ENCODE results near the gene PLAAT4. TPM values are rescaled to one million over a fixed set of nuclear protein-coding genes. Genes with fewer than 3 reads are reported as not detected.
"Not testable (repeated sequence)": the region's sequence is repeated elsewhere in the genome, so short reads cannot be mapped to it uniquely, and the experiment has no call there.

Gene PLAAT4
- polyA plus RNA-seq, 5 donors = 6.2 to 10.9 (median 7.7) TPM

DNA sequence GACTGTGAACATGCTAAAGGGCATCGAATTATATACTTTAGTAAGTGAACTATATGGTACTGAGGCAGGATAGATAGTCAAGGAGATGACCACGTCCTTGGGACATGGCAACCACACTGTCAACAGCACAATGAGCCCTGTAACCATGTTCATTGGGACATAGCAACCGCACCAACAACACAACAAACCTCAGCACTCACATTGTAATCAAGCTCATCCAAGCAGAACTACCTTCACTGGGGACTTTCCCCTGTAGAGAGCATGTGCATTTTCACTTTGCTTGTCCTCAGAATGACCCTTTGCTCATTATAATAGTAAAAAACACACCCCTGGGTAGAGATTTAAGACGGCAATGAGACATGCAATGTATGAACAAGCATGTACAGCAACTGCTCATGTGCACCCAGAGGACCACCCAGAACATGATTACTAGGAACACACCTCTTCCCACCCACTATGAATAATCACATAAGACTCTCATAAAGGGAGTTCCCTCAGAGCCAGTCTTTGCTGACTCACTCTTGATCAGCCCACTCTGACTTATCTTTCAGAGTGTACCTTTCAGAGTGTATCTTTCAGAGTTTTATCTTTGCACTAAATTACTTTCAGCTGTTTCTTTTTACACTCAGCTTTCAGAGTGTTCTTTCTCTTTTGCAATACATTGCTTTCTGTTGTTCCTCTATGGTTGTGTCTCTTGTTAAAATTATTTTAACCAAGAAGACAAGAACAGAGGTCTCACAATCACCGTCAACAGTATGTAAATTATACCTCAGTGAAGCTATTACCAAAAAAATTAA, 30.6 kb downstream of the PLAAT4 start:
- DNase-seq = peak in 1 of 2 donors; percentile 10

DNA sequence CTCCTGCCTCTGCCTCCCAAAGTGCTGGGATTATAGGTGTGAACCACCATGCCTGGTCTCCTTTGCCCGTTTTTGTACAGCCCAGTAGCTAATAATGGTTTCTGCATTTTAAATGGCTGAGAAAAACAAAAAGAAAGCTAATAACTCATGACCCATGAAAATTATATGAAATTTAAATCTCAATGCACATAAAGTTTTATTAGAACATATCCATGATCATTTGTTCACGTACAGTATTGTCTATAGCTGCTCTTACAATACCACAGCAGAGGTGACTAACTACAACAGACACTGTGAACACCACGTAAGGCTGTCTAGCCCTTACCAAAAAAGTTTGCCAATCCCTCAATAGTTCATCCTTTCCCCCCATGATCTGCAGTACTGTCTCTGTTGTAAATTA, 33.0 kb downstream of the PLAAT4 start:
- no peak for DNase-seq

DNA sequence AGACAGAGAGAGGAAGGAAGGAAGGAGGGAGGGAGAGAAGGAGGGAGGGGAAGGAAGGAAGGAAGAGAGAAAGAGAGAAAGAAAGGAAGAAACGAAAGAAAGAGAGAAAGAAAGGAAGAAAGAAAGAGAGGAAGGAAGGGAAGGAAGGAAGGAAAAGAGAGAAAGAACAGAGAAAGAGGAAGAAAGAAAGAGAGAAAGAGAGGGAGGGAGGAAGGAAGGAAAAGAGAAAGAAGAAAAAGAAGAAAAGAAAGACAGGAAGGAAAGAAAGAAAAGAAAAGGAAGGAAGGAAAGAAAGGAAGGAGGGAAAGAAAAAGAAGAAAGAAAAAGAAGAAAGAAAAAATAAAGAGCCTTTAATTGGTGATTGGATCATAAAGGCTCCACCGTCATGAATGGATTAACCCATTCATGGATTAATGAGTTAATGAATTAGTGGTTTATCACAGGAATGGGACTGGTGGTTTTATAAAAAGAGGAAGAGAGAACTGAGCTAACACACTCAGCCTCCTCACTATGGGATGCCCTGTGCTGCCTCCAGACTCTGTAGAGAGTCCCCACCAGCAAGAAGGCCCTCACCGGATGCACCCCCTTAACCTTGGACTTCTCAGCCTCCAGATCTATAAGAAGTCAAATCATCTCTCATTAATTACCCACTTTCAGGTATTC, 35.5 kb downstream of the PLAAT4 start:
- no peak for DNase-seq

DNA sequence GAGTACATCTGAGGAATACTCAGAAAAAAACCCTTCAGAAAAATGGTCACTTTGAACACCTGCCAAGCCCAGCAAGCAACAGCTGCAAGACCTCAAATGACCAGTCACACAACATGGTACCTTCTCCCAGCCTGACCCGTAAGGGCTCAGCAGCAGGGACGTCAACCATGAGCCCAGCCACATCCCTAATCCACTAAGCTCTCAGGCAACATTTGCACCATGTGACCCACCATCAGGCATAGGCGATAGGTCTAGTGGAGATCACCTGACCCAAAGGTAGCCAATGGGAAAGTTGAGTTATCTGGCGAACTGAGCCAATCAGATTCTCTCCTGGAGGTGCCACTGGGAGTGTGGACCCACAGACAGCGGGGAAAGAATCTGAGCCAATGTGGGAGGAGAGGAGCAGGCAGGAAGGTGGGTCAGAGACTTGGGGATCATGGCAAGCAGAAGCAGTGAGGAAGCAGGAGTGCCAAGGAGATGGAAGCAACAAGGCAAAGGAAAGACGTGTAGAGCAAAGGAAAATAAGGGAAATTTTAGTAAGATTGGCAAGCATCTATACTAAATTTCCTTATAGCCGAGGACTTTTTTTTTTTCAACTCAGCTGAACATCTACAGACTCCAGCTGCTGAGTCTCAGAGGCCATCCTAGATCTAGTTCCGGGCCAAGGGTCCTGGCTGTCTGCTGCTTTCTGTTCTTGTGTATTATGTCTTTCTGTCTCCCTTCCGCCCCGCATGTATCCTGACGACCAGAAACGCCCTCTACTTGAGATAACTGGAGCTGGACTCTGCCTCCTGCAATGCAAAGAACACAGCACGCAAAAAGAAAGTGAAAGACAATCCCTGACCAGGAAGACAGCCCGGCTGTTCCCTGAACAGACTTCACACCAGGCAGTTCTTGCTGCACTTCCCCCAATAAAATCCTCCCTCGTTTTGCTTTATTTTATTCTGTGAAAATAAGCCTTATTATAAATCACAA, 37.6 kb downstream of the PLAAT4 start:
- DNase-seq = peak; percentile 77 to 83

DNA sequence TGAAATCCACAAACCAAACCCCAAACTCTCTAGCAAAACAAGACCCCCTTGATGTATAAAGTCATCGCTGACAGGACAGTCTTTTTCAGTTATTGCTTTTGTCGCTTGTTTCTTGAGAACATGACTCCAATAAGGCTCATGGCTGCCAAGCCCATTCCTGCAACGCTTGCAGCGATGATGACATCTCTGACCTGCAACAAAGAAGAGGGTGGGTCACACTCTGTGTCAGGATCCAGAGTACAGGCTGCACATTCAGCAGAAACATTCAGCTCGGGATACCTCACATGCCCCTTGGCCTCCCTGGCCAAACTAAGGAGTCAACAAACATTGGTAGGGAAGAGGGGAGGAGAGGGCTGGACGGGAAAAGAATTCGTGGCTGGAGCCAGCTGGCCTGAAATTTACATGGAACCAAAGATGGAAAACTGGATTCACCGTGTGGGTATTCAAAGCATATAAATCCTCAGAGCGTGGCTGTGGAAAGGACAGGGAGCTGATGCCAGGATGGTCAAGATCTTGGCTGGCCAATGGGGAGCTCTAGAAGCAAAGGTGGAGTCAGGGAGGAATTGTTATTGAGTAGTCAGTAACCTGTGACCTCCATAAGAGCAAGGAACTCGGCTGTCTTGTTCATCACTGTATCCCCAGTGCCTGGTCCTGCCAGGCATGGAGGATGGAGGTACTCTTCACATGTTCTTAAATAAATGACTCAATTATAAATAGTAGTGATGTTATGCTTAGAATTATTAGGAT, 38.4 kb downstream of the PLAAT4 start:
- no peak for DNase-seq

DNA sequence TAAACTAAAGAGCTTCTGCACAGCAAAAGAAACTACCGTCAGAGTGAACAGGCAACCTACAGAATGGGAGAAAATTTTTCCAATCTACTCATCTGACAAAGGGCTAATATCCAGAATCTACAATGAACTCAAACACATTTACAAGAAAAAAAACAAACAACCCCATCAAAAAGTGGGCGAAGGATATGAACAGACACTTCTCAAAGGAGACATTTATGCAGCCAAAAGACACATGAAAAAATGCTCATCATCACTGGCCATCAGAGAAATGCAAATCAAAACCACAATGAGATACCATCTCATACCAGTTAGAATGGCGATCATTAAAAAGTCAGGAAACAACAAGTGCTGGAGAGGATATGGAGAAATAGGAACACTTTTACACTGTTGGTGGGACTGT, 42.3 kb downstream of the PLAAT4 start:
- not testable (repeated sequence) for DNase-seq

DNA sequence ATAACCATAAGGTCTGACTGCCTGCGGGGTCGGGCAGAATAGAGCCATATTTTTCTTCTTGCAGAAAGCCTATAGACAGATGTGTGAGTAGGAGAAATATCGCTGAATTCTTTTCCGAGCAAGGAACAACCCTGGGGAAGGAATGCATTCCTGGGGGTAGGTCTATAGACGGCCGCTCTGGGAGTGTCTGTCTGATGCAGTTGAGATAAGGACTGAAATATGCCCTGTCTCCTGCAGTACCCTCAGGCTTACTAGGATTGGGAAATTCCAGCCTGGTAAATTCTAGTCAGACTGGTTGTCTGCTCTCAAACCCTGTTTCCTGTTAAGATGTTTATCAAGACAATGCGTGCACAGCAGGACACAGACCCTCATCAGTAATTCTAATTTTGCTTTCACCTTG, 44.6 kb downstream of the PLAAT4 start:
- DNase-seq = not testable (repeated sequence)

DNA sequence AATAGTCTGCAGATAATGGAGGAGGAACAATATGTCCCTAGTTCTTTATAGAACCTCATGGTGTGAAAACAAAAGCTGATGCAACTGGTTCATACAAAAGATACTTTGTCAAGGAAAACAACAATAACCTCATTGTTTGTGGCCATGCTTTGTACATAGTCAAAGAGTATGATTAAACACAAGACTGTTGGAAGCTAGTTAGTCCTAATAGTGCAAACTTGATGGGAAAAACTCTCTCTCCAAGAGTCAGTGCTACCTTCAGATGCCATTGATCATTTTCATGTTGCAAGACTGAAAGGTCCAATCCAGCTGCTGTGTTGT, 46.7 kb downstream of the PLAAT4 start:
- no peak for DNase-seq

DNA sequence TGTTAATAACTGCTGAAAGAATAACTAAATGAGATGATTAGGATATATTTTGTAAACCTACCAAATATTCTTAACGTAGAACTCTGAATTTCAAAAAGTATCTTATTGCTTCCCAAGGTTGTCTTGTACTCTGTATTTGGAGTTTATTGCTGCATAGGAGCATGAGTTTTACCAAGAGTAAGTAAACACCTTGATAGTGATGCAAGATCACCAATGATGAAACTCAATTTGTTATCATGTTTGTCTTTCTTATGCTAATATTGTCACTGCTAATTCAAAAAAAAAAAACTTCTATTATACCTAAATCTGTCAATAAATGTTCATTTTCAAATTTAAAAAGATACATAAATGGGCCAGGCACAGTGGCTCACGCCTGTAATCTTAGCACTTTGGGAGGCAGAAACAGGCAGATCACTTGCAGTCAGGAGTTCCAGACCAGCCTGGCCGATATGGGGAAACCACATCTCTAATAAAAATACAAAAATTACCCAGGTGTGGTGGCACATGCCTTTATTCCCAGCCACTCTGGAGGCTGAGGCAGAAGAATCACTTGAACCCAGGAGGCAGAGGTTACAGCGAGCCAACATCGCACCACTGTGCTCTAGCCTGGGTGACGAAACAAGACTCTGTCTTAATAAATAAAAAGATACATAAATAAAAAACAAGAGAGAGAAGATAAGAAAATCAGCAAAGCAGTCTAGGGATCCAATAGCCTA, 50.0 kb downstream of the PLAAT4 start:
- no peak for DNase-seq

DNA sequence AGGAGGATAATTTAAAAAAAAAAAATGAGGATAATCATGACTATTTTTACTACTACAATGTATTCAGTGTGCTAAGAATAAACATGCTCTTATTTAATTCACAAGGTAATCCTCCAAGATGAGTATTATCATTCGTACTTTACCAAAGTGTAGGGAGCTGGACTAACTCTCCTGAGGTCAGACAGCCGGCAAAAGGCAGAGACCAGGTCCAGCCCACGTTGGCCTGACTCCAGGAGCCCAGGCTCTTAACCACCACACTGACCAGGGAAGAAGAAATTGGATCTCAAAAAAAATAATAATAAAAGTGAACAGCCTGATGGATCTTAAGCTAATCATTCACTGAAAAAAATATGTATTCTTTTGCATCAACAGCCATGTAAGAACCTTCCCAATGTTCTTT, 52.4 kb downstream of the PLAAT4 start:
- DNase-seq = no peak

DNA sequence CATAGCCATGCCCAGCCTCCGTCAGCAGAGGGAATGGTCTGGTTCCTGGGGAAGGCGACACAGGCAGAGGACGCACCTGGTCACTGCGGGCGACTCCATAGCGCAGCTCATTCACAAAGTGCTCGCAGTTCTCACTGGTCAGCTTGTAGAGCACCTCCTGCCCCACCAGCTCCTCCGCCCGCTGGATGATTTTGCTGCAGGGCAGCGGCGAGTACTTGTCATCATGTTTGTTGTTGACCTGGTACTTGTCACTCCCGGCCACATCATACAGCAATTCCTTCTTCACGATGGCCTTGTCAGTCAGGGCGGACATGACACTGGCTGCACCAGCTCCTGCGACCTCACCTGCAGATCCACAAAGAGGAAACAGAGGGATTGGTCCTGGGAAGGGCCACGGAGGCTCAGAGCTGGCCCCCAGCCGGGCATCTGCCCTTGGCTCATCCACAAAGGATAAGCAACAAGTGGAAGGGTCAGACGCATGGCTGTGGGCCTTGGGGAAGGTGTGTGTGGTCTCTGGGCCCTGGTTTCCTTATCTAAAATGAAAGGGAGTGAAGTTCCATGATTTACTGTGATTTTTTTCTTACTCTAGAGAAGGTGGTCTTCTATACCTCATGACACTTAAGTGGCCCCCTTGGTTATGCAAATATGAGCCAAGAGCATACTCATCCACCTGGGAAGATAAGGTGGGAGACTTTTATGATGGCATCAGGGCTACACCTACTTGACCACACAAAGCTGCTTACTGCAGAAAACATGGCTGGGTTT, 53.6 kb downstream of the PLAAT4 start:
- DNase-seq = no peak

DNA sequence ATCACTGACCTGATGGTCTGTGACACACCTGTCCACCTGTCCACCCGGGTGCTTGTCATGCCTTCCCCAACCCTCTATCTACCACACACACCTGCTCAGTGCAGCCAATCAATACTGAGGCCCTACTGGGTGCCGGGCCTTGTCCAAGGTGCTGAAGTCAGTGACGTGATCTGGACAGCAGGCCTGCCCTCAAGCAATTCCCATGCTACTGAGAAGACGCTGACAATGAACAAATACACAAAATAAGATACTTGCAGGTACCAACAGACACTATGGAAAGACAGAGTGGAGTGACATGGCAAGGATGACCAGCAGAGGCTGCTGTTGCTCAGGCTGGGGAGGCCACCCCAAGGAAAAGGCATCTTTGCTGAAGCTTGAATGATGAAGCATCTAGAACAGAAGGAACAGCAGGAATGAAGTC, 56.4 kb downstream of the PLAAT4 start:
- DNase-seq = no peak

DNA sequence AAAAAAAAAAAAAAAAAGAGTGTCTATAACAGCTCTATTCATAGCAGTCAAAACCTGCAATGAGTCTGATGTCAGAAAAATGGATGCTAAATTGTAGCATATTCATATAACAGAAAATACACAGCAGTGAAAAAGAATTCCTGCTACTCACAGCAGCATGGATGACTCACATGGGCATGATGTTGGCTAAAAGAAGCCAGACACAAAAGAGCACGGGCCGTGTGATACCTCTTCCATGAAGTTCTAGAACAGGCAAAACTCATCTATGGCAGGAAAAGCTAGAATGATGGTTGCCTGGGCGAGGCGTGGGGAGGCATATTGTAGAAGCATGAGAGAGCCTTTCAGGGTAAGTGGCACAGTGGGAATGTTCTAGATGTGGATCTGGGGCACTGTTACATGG, 58.7 kb downstream of the PLAAT4 start:
- DNase-seq = no peak

Other genes with a start within 250 kb of the PLAAT4 start
- gene SLC22A9, start 167.0 kb upstream of the PLAAT4 start, polyA plus RNA-seq (ENCODE audit: insufficient read depth in 1 of 5, insufficient read length in 5 of 5, low replicate concordance in 1 of 5) = under 1 TPM in 3 of 5 donors, not detected in 2; 0.08 to 0.60 (median 0.16) TPM
- 1 to 10 TPM in 4 of 5 donors, under 1 TPM in 1; 0.96 to 1.3 (median 1.1) TPM for gene PLAAT5, start 45.6 kb upstream of the PLAAT4 start, polyA plus RNA-seq (ENCODE audit: insufficient read depth in 1 of 5, insufficient read length in 5 of 5, low replicate concordance in 1 of 5)
- gene LGALS12, start 30.7 kb upstream of the PLAAT4 start, polyA plus RNA-seq (ENCODE audit: insufficient read depth in 1 of 5, insufficient read length in 5 of 5, low replicate concordance in 1 of 5) = under 1 TPM; 0.14 to 0.32 (median 0.27) TPM
- under 1 TPM in 1 of 5 donors, not detected in 4; 0.14 TPM for gene PLAAT2, start 26.6 kb downstream of the PLAAT4 start, polyA plus RNA-seq (ENCODE audit: insufficient read depth in 1 of 5, insufficient read length in 5 of 5, low replicate concordance in 1 of 5)
- 10 to 100 TPM in 1 of 5 donors, 1 to 10 TPM in 4; 6.8 to 12.9 (median 8.9) TPM for gene PLAAT3, start 77.6 kb downstream of the PLAAT4 start, polyA plus RNA-seq (ENCODE audit: insufficient read depth in 1 of 5, insufficient read length in 5 of 5, low replicate concordance in 1 of 5)
- 10 to 100 TPM; 15.2 to 21.7 (median 19.0) TPM for gene ATL3, start 134.6 kb downstream of the PLAAT4 start, polyA plus RNA-seq (ENCODE audit: insufficient read depth in 1 of 5, insufficient read length in 5 of 5, low replicate concordance in 1 of 5)
- gene RTN3, start 144.7 kb downstream of the PLAAT4 start, polyA plus RNA-seq (ENCODE audit: insufficient read depth in 1 of 5, insufficient read length in 5 of 5, low replicate concordance in 1 of 5) = 100 to 1,000 TPM in 4 of 5 donors, 10 to 100 TPM in 1; 88.7 to 115 (median 112) TPM
- gene ZFTA, start 232.0 kb downstream of the PLAAT4 start, polyA plus RNA-seq (ENCODE audit: insufficient read depth in 1 of 5, insufficient read length in 5 of 5, low replicate concordance in 1 of 5) = 10 to 100 TPM; 27.3 to 38.4 (median 34.5) TPM